Amniotic epithelial cell (primary cell): ENCODE data around the gene IDH3B.

ENCODE experiments used
- DNase-seq: peaks from one replicate; pipeline ENCODE4 v3.0.0-alpha.2; 2010; ENCODE audit warnings: low read depth

IDH3B gene

DNA sequence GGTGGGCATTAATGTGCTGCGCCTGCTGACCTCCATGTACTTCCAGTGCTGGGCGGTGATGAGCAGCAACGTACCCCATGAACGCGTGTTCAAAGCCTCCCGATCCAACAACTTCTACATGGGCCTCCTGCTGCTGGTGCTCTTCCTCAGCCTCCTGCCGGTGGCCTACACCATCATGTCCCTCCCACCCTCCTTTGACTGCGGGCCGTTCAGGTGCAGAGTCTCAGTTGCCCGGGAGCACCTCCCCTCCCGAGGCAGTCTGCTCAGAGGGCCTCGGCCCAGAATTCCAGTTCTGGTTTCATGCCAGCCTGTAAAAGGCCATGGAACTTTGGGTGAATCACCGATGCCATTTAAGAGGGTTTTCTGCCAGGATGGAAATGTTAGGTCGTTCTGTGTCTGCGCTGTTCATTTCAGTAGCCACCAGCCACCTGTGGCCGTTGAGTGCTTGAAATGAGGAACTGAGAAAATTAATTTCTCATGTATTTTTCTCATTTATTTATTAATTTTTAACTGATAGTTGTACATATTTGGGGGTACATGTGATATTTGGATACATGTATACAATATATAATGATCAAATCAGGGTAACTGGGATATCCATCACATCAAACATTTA lies 46.8 kb downstream of the IDH3B start:
- DNase-seq: no peak

DNA sequence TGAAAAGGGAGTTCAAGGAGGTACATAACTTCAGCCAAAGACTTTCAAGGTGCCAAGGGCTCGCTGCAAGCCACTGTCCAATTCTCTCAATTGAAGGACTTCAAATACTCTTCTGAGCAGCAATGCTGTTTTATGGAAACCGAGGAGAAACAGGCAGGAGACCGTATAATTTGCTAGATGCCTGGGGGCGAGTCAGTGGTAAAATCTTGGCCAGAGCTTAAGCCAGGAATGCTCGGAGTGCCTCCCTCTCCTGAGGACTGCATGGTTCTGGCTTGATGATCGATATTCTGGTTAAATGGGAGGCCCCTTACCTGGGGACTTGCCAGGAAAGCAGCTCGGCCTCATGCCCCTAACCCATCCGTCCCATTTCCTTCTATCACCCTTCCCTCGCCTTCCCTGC lies 47.4 kb downstream of the IDH3B start:
- DNase-seq: no peak

DNA sequence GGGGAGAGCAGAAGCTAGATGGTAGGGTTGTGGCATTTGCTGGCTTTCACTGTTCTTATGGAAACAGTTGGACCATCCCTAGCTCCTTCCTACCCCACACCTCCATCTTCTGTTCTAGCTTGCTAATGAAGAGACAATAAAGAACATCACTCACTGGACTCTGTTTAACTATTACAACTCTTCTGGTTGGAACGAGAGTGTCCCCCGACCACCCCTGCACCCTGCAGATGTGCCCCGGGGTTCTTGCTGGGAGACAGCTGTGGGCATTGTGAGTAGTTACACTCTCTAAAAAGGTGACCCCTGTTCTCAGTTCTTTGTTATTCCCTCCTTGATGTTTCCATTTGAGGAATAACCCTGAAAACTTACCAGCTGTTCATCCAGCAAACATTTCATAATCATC lies 51.9 kb downstream of the IDH3B start:
- no peak for DNase-seq

DNA sequence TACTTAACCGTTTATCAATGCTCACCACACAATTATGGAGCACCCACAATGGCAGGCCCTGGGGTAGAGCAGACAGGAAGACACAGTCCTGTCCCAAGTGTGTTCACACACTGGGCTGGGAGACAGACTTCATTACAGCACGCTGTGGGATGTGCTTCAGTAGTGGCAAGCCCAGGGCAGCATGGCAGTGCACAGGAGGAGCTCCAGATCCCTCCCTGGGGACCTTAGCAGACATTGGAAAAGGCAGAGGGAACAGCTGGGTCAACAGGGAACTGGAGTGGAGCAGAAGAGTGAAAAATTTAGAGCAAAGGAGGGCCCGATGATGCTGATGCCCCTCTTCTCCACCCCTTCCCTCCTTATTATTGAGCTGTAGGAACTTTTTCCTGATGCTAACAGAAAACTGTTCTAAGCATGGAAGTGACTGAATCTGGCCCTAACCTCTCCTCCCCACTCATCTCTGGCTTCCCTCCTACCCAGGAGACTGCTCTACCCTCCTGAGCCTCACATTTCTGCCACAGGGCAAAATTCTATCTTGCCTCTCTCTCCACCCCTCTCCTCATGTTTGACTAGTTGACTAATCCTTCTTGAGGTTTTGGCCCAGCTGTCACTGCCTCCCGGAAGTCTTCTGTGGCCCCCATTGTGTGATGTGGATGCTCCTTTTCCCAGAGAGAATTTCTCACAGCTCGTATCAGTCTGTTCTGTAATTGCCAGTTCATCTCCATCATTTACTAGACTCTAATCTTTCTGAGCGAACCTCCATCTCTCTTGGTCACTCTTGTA lies 52.9 kb downstream of the IDH3B start:
- DNase-seq: no peak

DNA sequence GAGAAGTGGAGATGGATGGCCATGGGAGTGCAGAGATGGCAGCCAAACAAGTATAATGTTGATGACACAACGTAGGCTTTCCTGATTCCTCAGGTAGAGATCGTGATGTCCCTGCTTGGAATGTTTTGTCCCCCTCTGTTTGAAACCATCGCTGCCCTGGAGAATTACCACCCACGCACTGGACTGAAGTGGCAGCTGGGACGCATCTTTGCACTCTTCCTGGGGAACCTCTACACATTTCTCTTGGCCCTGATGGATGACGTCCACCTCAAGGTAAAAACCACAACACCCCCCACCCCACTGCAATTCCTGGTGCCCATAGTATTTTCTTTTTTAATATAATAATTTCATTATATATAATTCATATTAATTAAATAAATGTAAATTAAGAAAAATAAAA lies 53.7 kb downstream of the IDH3B start:
- DNase-seq: no peak
